CD4-positive, CD25-positive, alpha-beta regulatory T cell (primary cell): ENCODE measurements around the gene TUBB. TPM values are rescaled to one million over a fixed set of nuclear protein-coding genes. Genes with fewer than 3 reads are reported as not detected.

Experiments
- ATAC-seq, 2 donors: fragments of 150-1000 bp; cut with Tn5 transposase; one replicate each; pipeline ENCODE4 v1.10.0; 2021; ENCODE audit warnings: low read depth in 2 of 2, moderate number of reproducible peaks in 2 of 2, moderate library complexity in 1 of 2
- DNase-seq, 3 donors: peaks; one replicate each; pipeline versions ENCODE4 v3.0.0 to v3.0.0-alpha.2; 2012 to 2022; ENCODE audit warnings: mixed read lengths in 1 of 3
- H3K27ac ChIP-seq: one replicate; pipeline ENCODE4 v1.7.0; 2013; ENCODE audit warnings: mild to moderate bottlenecking, low read length; ENCODE audit not compliant: insufficient read depth, poor library complexity, severe bottlenecking
- H3K27me3 ChIP-seq: one replicate; pipeline ENCODE4 v1.7.0; 2013; ENCODE audit warnings: low read length; ENCODE audit not compliant: control insufficient read depth, insufficient read depth
- H3K36me3 ChIP-seq: one replicate; pipeline ENCODE4 v1.7.0; 2013; ENCODE audit warnings: mild to moderate bottlenecking, low read length, moderate library complexity; ENCODE audit not compliant: control insufficient read depth, insufficient read depth
- H3K4me1 ChIP-seq: 2 replicates; pipeline ENCODE4 v1.7.0; 2013; ENCODE audit warnings: mild to moderate bottlenecking, low read length; ENCODE audit not compliant: insufficient read depth, control insufficient read depth, poor library complexity, severe bottlenecking
- H3K4me3 ChIP-seq: one replicate; pipeline ENCODE4 v1.7.0; 2013; ENCODE audit warnings: low read depth, mild to moderate bottlenecking, low read length, moderate library complexity
- H3K9me3 ChIP-seq, 2 experiments: 1 replicate in 1 of 2; 2 replicates in 1 of 2; pipeline ENCODE4 v1.7.0; 2013; ENCODE audit warnings: low read length in 2 of 2, mild to moderate bottlenecking in 1 of 2, moderate library complexity in 1 of 2; ENCODE audit not compliant: control insufficient read depth in 2 of 2
- H3K27ac Mint-ChIP-seq, 3 donors: one replicate each; pipeline ENCODE4 v1.8.0; 2020 to 2022; ENCODE audit warnings: mild to moderate bottlenecking in 3 of 3, mixed read lengths in 3 of 3, moderate library complexity in 2 of 3
- H3K27me3 Mint-ChIP-seq: one replicate; pipeline ENCODE4 v1.8.0; 2022; ENCODE audit warnings: mild to moderate bottlenecking, mixed read lengths
- H3K36me3 Mint-ChIP-seq: one replicate; pipeline ENCODE4 v1.8.0; 2020; ENCODE audit warnings: mixed read lengths
- H3K4me1 Mint-ChIP-seq, 4 donors: one replicate each; pipeline ENCODE4 v1.8.0; 2020 to 2022; ENCODE audit warnings: mixed read lengths in 4 of 4, mild to moderate bottlenecking in 1 of 4
- H3K4me3 Mint-ChIP-seq, 4 donors: one replicate each; pipeline ENCODE4 v1.8.0; 2020 to 2022; ENCODE audit warnings: mild to moderate bottlenecking in 4 of 4, mixed read lengths in 4 of 4, moderate library complexity in 3 of 4
- H3K9me3 Mint-ChIP-seq, 7 donors: one replicate each; pipeline ENCODE4 v1.8.0; 2020 to 2022; ENCODE audit warnings: mixed read lengths in 7 of 7, mild to moderate bottlenecking in 3 of 7, moderate library complexity in 2 of 7
- polyA plus RNA-seq, 4 donors: library from polyadenylated mRNA; unstranded; fragments of 300-500 nt; fragmentation: Illumina TruSeq; gene quantifications; one replicate each; pipeline ENCODE4 v1.2.3, GENCODE V29; 2021
- total RNA-seq: library from RNA; stranded (reverse); gene quantifications from one replicate; pipeline ENCODE4 v1.2.3, GENCODE V29; 2022

TUBB gene
- total and polyA plus RNA-seq, 5 donors from 2014 or later = 119 to 158 (median 134) TPM

- peak overlapping the region; percentile 53 for H3K4me3 ChIP-seq
- peaks cover 15% of the 10 kb centered on the region for H3K4me1 ChIP-seq
- no peaks in the 10 kb centered on the region for H3K9me3 Mint-ChIP-seq
- H3K9me3 ChIP-seq = no peaks in the 10 kb centered on the region
- H3K36me3 ChIP-seq = peaks cover 7% of the 10 kb centered on the region
- peak overlapping the region; percentile 40 to 73 (median 65) for H3K27ac Mint-ChIP-seq
- H3K27me3 Mint-ChIP-seq = no peaks in the 10 kb centered on the region
- H3K27ac ChIP-seq = peak overlapping the region; percentile 28
- DNase-seq = peak; percentile 73 to 92 (median 82)
- H3K27me3 ChIP-seq = no peaks in the 10 kb centered on the region
- peak overlapping the region in 3 of 4 donors; percentile 39 to 62 (median 54) for H3K4me3 Mint-ChIP-seq
- peaks cover 9% of the 10 kb centered on the region for H3K36me3 Mint-ChIP-seq
- peaks cover 4 to 44% (median 15%) of the 10 kb centered on the region in 4 donors for H3K4me1 Mint-ChIP-seq
- peak; percentile 91 to 97 for ATAC-seq
Observed at GRCh38 chr6:30730601-30731435, 10.7 kb downstream of the TUBB start.

GRCh38 chr6:30732237-30732943, 12.2 kb downstream of the TUBB start:
- peaks cover 18% of the 10 kb centered on the region for H3K36me3 Mint-ChIP-seq
- peak overlapping the region in 1 of 4 donors; percentile 10 for H3K4me3 Mint-ChIP-seq
- H3K27me3 Mint-ChIP-seq = no peaks in the 10 kb centered on the region

GRCh38 chr6:30735668-30736314, 15.6 kb downstream of the TUBB start:
- H3K4me1 ChIP-seq = peaks cover 30% of the 10 kb centered on the region
- H3K27me3 ChIP-seq = no peaks in the 10 kb centered on the region
- Mint-ChIP-seq H3K4me1 (peaks cover 12 to 74% (median 31%) of the 10 kb centered on the region in 4 donors), H3K9me3 (no peaks in the 10 kb centered on the region), H3K4me3 (peak overlapping the region in 3 of 4 donors; percentile 75 to 83 (median 83)), H3K36me3 (peaks cover 38% of the 10 kb centered on the region), H3K27me3 (no peaks in the 10 kb centered on the region), H3K27ac (peak overlapping the region in 2 of 3 donors; percentile 56 to 58)
- DNase-seq = no peak
- no peaks in the 10 kb centered on the region for H3K36me3 ChIP-seq
- no peak for ATAC-seq
- no peaks in the 10 kb centered on the region for H3K9me3 ChIP-seq
- no peak overlapping the region for H3K4me3 ChIP-seq
- H3K27ac ChIP-seq = no peak overlapping the region

More at GRCh38 chr6:30732237-30732943, 12.2 kb downstream of the TUBB start:
- Mint-ChIP-seq H3K4me1 (peaks cover 8 to 57% (median 20%) of the 10 kb centered on the region in 4 donors), H3K27ac (no peak overlapping the region), H3K9me3 (no peaks in the 10 kb centered on the region)
- H3K36me3 ChIP-seq = peaks cover 3% of the 10 kb centered on the region
- ATAC-seq = no peak
- H3K27ac ChIP-seq = no peak overlapping the region
- no peaks in the 10 kb centered on the region for H3K9me3 ChIP-seq
- no peak overlapping the region for H3K4me3 ChIP-seq
- peaks cover 29% of the 10 kb centered on the region for H3K4me1 ChIP-seq
- no peaks in the 10 kb centered on the region for H3K27me3 ChIP-seq
- no peak for DNase-seq

- ATAC-seq = no peak
- Mint-ChIP-seq H3K36me3 (peaks cover 33% of the 10 kb centered on the region), H3K27me3 (peaks cover 3% of the 10 kb centered on the region), H3K27ac (peak overlapping the region in 1 of 3 donors; percentile 45), H3K4me3 (peak overlapping the region; percentile 4 to 37 (median 31)), H3K4me1 (peaks cover 12 to 84% (median 47%) of the 10 kb centered on the region in 4 donors), H3K9me3 (peaks cover 0 to 2% (median 0%) of the 10 kb centered on the region in 7 donors)
- no peak overlapping the region for H3K4me3 ChIP-seq
- no peak overlapping the region for H3K27ac ChIP-seq
- H3K4me1 ChIP-seq = peaks cover 51% of the 10 kb centered on the region
- no peak for DNase-seq
- no peaks in the 10 kb centered on the region for H3K9me3 ChIP-seq
- no peaks in the 10 kb centered on the region for H3K27me3 ChIP-seq
- no peaks in the 10 kb centered on the region for H3K36me3 ChIP-seq
Observed at GRCh38 chr6:30738532-30738931, 18.4 kb downstream of the TUBB start.

GRCh38 chr6:30740540-30740870, 20.4 kb downstream of the TUBB start:
- Histone ChIP-seq H3K4me1 (peaks cover 61% of the 10 kb centered on the region), H3K4me3 (no peak overlapping the region), H3K36me3 (no peaks in the 10 kb centered on the region), H3K9me3 (no peaks in the 10 kb centered on the region), H3K27ac (no peak overlapping the region), H3K27me3 (no peaks in the 10 kb centered on the region)
- ATAC-seq (no peak), DNase-seq (no peak)
- Mint-ChIP-seq H3K27ac (peak overlapping the region in 2 of 3 donors; percentile 81 to 92), H3K27me3 (peaks cover 7% of the 10 kb centered on the region), H3K36me3 (peaks cover 29% of the 10 kb centered on the region), H3K9me3 (peaks cover 0 to 2% (median 0%) of the 10 kb centered on the region in 7 donors), H3K4me1 (peaks cover 12 to 88% (median 58%) of the 10 kb centered on the region in 4 donors), H3K4me3 (peak overlapping the region; percentile 88 to 96 (median 94))

- H3K36me3 ChIP-seq = no peaks in the 10 kb centered on the region
- no peaks in the 10 kb centered on the region for H3K27me3 ChIP-seq
- Mint-ChIP-seq H3K4me1 (peaks cover 12 to 81% (median 55%) of the 10 kb centered on the region in 4 donors), H3K27ac (peak overlapping the region; percentile 88 to 89 (median 89)), H3K9me3 (peaks cover 0 to 2% (median 0%) of the 10 kb centered on the region in 7 donors), H3K4me3 (peak overlapping the region; percentile 59 to 96 (median 94)), H3K36me3 (peaks cover 25% of the 10 kb centered on the region), H3K27me3 (peaks cover 7% of the 10 kb centered on the region)
- ATAC-seq = no peak
- no peaks in the 10 kb centered on the region for H3K9me3 ChIP-seq
- no peak for DNase-seq
- peaks cover 58% of the 10 kb centered on the region for H3K4me1 ChIP-seq
- H3K27ac ChIP-seq = peak overlapping the region; percentile 59
- peak overlapping the region; percentile 37 for H3K4me3 ChIP-seq
Observed at GRCh38 chr6:30741063-30741779, 21.1 kb downstream of the TUBB start.

- H3K27me3 Mint-ChIP-seq = peaks cover 7% of the 10 kb centered on the region
- H3K36me3 Mint-ChIP-seq = peaks cover 23% of the 10 kb centered on the region
- H3K4me3 Mint-ChIP-seq = peak overlapping the region; percentile 86 to 96 (median 94)
- DNase-seq (no peak), ATAC-seq (no peak)
- Histone ChIP-seq H3K4me1 (peaks cover 51% of the 10 kb centered on the region), H3K36me3 (no peaks in the 10 kb centered on the region), H3K4me3 (peak overlapping the region; percentile 66), H3K27me3 (no peaks in the 10 kb centered on the region), H3K27ac (peak overlapping the region; percentile 59), H3K9me3 (no peaks in the 10 kb centered on the region)
- peaks cover 10 to 76% (median 52%) of the 10 kb centered on the region in 4 donors for H3K4me1 Mint-ChIP-seq
- peaks cover 0 to 2% (median 0%) of the 10 kb centered on the region in 7 donors for H3K9me3 Mint-ChIP-seq
- H3K27ac Mint-ChIP-seq = peak overlapping the region; percentile 88 to 89 (median 89)
Observed at GRCh38 chr6:30741789-30742315, 21.7 kb downstream of the TUBB start.
